Measurements from ENCODE around the gene SHMT2. TPM values are rescaled to one million over a fixed set of nuclear protein-coding genes. Genes with fewer than 3 reads are reported as not detected.

The SHMT2 gene
- total RNA-seq, 1 experiment from 2014 or later: 274 TPM

GRCh38 chr12:57205931-57206330, 23.6 kb upstream of the SHMT2 start:
- DNase-seq (ENCODE audit: low spot score): no peak
- H3K36me3 ChIP-seq (ENCODE audit: insufficient read depth, low read length, poor library complexity, severe bottlenecking): peaks cover 5% of the 10 kb centered on the region
- BruUV-seq (replicated peaks): no TSS peak

GRCh38 chr12:57207731-57208630, 21.5 kb upstream of the SHMT2 start:
- intact Hi-C loops (cut with micrococcal nuclease; ENCODE audit: unreplicated experiment): no loop called here
- Histone ChIP-seq H3K4me1 (ENCODE audit: insufficient read depth, low read length, poor library complexity, severe bottlenecking) (no peaks in the 10 kb centered on the region), H3K9me3 (ENCODE audit: low read depth, low read length, poor library complexity, severe bottlenecking) (no peaks in the 10 kb centered on the region), H3K36me3 (ENCODE audit: insufficient read depth, low read length, poor library complexity, severe bottlenecking) (no peaks in the 10 kb centered on the region), H3K27me3 (replicated peaks; ENCODE audit: insufficient read depth, low read depth, low read length, poor library complexity) (no peaks in the 10 kb centered on the region), H3K4me3 (ENCODE audit: low read depth, low read length, poor library complexity, severe bottlenecking) (no peak overlapping the region), H3K27ac (ENCODE audit: low read depth, low read length, poor library complexity, severe bottlenecking) (no peak overlapping the region)
- DNase-seq (ENCODE audit: low spot score): no peak
- no TSS peak for BruUV-seq (replicated peaks)
- TF ChIP-seq EZH2 (IDR thresholded peaks at IDR 0.05; ENCODE audit: borderline replicate concordance, low read depth, low read length, poor library complexity, severe bottlenecking) (no peak), CTCF (conservative IDR thresholded peaks at IDR 0.05; ENCODE audit: low read depth, low read length) (no peak)
- ChIA-PET POLR2A (ENCODE audit: low non-redundant PET) (no interaction called here), CTCF (no interaction called here)

More at GRCh38 chr12:57205931-57206330, 23.6 kb upstream of the SHMT2 start:
- Histone ChIP-seq H3K4me3 (ENCODE audit: low read depth, low read length, poor library complexity, severe bottlenecking) (no peak overlapping the region), H3K27ac (ENCODE audit: low read depth, low read length, poor library complexity, severe bottlenecking) (no peak overlapping the region), H3K27me3 (replicated peaks; ENCODE audit: insufficient read depth, low read depth, low read length, poor library complexity) (no peaks in the 10 kb centered on the region), H3K4me1 (ENCODE audit: insufficient read depth, low read length, poor library complexity, severe bottlenecking) (no peaks in the 10 kb centered on the region), H3K9me3 (ENCODE audit: low read depth, low read length, poor library complexity, severe bottlenecking) (no peaks in the 10 kb centered on the region)
- intact Hi-C loops (cut with micrococcal nuclease; ENCODE audit: unreplicated experiment): no loop called here
- ChIA-PET POLR2A (ENCODE audit: low non-redundant PET) (no interaction called here), CTCF (no interaction called here)
- TF ChIP-seq EZH2 (IDR thresholded peaks at IDR 0.05; ENCODE audit: borderline replicate concordance, low read depth, low read length, poor library complexity, severe bottlenecking) (no peak), CTCF (conservative IDR thresholded peaks at IDR 0.05; ENCODE audit: low read depth, low read length) (no peak)

GRCh38 chr12:57208631-57209282, 20.8 kb upstream of the SHMT2 start:
- no TSS peak for BruUV-seq (replicated peaks)
- Histone ChIP-seq H3K36me3 (ENCODE audit: insufficient read depth, low read length, poor library complexity, severe bottlenecking) (no peaks in the 10 kb centered on the region), H3K4me1 (ENCODE audit: insufficient read depth, low read length, poor library complexity, severe bottlenecking) (peaks cover 5% of the 10 kb centered on the region), H3K9me3 (ENCODE audit: low read depth, low read length, poor library complexity, severe bottlenecking) (no peaks in the 10 kb centered on the region), H3K4me3 (ENCODE audit: low read depth, low read length, poor library complexity, severe bottlenecking) (no peak overlapping the region), H3K27me3 (replicated peaks; ENCODE audit: insufficient read depth, low read depth, low read length, poor library complexity) (no peaks in the 10 kb centered on the region), H3K27ac (ENCODE audit: low read depth, low read length, poor library complexity, severe bottlenecking) (no peak overlapping the region)
- intact Hi-C loops (cut with micrococcal nuclease; ENCODE audit: unreplicated experiment): no loop called here
- TF ChIP-seq EZH2 (IDR thresholded peaks at IDR 0.05; ENCODE audit: borderline replicate concordance, low read depth, low read length, poor library complexity, severe bottlenecking): no peak
- no peak for TF ChIP-seq CTCF (conservative IDR thresholded peaks at IDR 0.05; ENCODE audit: low read depth, low read length)
- POLR2A ChIA-PET (ENCODE audit: low non-redundant PET): no interaction called here
- DNase-seq (ENCODE audit: low spot score): no peak
- CTCF ChIA-PET: no interaction called here

Data from A673 (cell line).